Stimulated activated CD4-positive, alpha-beta T cell treated with anti-CD3 and anti-CD28 coated beads, Interleukin-1b, Interleukin-23, amount 100 ng/mL, for 48 hours (primary cell): ENCODE data around the gene LIN54.
A peak's percentile ranks its signal among the peaks of the same experiment; 100 is the strongest.
"Not testable (repeated sequence)": the region's sequence is repeated elsewhere in the genome, so short reads cannot be mapped to it uniquely, and the experiment has no call there.

ENCODE experiments used
- DNase-seq: peaks from one replicate; pipeline ENCODE4 v3.0.0-alpha.2; 2020

LIN54 gene

GRCh38 chr4:83012200-83012686 is 1.6 kb upstream of the LIN54 start:
- peak; percentile 46 for DNase-seq

GRCh38 chr4:83011689-83012199 is 1.1 kb upstream of the LIN54 start:
- DNase-seq = no peak

DNA sequence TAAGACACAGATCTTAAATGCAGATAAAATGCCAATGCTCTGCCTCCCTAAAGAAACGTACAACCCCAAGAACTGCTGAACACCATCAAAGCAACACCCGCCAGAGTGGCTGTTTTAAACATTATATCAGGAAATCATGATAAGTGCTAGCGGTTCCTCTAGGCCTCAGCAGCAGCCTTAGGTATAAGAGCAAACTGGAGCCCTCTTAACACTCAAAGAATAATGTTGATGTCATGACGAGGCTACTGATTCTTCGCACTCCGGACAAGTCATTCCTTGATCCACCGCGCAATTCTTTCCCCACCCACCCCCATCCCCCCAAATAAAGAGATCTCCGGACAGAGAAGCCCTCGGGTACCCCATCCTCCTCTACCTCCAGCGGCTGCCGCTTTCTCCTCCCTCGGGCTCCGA is 507 bp downstream of the LIN54 start:
- DNase-seq = no peak

DNA sequence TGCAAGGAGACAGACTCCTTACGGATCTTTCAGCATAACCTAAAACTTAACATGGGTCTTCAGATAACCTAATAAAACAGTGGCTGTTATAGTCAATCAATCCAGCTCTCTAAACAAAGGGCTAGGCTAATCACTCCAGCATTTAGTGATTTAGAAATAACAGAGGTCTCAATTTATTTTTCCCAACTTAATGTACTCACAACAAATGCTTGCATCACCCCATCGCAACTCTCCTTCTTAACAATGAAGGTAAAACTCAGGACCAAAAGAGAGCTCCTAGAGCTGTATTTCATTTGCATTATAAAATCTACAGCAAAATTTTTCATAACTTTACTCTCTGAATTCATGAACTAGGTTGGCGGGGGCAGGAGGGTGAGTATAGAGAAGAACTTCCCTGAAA is 1.1 kb downstream of the LIN54 start:
- DNase-seq = no peak

DNA sequence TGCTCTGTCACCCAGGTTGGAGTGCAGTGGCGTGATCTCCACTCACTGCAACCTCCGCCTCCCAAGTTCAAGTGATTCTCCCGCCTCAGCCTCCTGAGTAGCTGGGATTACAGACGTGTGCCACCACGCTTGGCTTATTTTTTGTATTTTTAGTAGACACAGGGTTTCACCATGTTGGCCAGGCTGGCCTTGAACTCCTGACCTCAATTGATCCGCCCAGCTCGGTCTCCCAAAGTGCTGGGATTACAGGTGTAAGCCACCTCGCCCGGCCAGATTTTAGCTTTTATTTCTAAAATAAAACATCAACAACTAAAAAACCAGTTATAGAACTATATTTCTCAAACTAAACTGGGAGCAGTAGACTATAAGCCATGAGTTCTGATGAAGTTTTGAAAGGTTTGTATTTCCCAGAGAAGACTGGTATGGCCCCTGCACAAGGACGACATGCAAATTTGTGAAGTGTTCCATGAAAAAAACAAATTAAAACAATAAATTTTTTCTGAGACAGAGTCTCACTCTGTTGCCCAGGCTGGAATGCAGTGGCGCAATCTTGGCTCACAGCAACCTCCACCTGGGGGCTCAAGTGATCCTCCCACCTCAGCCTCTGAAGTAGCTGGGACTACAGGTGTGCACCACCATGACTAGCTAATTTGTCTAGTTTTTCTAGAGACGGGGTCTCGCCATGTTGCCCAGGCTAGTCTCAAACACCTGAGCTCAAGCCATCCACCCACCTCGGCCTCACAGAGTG is 7.4 kb downstream of the LIN54 start:
- DNase-seq = not testable (repeated sequence)

DNA sequence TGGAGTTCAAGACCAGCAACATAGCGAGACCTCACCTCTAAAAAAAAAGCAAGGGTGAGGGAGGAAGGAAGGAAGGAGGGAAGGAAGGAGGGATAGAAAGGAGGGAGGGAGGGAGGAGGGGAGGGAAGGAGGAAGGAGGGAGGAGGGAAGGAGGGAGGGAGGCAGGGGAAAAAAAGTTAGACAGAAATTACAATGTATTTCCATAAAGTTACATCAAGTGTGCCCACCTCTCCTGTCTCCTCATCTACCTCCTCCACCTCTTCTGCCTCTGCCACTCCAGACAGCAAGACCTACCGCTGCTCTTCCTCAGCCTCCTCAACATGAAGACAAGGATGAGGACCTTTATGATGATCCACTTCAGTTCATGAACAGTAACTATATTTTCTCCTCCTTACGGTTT is 8.3 kb downstream of the LIN54 start:
- no peak for DNase-seq

- DNase-seq = no peak
These were observed 11.7 kb downstream of the LIN54 start for GRCh38 chr4:82998898-82999297.

GRCh38 chr4:82994834-82995233 is 15.8 kb downstream of the LIN54 start:
- DNase-seq = no peak

DNA sequence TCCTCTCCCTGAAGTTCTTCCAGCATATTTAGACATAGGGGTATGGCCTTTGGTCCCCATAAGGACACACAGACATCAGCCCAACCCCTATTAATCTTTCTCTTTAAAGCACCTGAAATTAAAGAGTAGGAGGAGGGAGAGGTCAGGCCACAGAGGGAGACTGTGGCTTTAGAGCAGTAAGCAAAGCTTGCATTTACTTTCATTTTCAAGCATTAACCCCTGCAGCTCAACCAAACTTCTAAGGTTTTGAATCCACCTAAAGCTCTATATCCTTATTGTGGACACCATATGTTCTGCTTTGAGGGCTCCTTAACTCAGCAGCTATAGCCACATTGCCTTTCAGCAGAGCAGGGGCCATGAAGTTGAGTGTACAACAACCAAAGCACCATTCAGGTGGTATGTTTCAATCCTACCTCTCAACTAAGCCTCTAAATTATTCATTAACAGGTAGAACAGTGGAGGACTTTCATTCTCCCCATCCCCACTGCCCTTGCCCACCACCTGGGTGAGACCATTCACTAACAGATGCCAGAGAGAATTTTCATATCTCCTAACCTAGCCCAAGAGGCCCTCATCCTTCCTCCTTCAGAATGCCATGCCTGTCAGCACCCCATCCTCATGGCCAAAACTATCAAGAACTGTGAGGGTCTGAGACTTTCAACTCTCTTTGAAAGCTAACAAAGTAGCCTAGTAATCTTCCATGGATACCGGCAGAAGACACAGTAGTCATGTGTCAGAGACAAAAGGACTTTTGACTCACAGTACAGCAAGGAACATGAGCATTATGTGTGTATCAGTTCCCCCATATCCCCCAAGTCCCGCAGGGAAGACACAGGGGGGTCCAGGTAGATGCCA is 20.8 kb downstream of the LIN54 start:
- no peak for DNase-seq

DNA sequence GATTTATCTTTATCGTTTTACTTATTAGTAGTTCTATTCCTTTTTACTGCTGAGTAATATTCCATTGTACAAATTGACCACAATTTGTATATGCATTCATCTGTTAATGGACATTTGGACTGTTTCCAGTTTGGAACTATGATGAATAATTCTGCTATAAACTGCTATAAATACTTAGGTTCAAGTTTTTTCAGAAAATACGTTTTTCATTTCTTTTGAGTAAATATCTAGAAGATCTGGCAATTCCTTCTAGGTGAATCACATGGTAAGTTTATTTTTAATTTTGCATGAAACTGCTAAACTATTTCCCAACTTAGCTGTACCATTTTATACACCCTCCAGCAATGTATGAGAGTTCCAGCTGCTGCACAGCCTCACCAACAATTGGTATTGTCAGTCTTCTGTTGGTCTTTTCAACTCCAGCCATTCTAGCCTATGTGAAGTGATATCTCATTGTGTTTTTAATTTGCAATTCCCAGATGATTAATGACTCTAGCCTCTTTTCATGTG is 22.2 kb downstream of the LIN54 start:
- DNase-seq = no peak

- not testable (repeated sequence) for DNase-seq
These were observed 23.1 kb downstream of the LIN54 start for GRCh38 chr4:82987519-82987918.

- DNase-seq = peak; percentile 3
These were observed 26.2 kb downstream of the LIN54 start for GRCh38 chr4:82984459-82984858.

DNA sequence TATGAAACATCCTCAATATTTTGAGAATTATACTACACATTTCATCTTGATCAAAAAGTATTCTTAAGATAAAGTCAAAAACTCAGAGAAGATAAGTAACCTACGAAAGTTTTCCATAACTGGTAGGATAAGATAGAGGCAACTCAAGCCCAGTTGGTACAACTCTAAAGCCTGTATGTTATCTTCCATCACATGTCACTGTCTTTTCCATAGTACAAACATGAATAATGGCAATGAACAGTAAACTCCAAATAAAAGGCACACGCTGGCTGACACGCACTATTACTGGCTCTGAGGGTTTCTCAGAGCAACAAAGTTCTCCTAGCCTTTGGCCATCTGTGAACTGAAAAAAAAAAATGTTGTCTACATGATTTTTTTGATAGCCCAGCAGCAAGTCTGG is 27.2 kb downstream of the LIN54 start:
- no peak for DNase-seq

GRCh38 chr4:82981138-82981537 is 29.5 kb downstream of the LIN54 start:
- DNase-seq = no peak

DNA sequence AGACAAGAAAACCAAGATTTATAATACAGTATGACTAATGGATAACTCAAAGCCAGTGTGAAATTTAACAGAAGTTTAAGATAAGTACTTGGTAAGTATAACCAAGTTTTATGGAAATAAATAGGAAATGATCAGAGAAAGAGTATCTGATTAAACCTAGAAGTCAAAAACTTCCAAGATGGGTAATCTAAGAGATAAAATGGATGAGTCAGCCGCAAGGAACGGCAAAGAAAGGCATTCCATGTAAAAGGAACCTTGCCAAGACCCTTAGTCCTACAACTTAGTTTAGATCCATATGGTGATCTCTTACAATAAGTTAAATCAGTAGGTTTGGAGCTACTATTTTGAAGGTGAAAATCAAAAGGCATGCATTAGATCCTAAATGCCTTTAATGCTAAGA is 34.8 kb downstream of the LIN54 start:
- DNase-seq = no peak

DNA sequence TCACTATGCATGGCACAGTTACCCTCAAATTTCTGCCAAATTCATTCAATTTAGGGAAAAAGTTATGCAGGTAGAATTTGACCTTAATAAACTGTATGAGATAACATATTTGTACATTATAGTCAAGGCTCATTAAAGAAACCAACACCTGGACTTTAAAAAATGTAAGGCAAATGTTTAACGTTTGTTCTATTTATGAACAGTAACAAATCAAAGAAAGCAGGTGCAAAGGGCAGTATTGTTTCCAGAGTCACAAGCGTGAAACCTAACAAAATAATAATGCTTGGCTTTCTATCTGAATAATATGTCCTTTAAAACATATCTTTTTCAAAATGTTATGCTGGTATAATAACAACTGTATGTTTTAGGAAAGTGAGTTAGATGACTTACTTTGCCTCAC is 41.2 kb downstream of the LIN54 start:
- no peak for DNase-seq

DNA sequence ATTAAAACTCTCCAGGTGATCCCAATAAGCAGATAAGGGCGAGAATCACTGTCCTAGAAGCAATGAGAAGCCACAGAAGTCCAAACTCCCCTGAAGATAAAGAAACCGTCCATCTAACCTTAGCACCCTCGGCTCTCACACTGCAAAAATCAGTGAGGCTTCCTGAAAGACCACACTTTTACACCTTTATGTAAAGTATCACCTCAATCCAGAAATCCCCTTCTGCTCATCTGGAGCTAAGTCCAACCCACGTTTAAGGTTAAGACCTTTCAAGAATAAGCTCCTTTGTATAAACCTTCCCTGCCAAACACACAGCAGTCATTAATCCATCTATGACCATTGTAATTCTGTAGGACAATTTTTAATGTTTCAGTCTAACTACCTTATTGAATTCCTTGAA is 41.7 kb downstream of the LIN54 start:
- no peak for DNase-seq

DNA sequence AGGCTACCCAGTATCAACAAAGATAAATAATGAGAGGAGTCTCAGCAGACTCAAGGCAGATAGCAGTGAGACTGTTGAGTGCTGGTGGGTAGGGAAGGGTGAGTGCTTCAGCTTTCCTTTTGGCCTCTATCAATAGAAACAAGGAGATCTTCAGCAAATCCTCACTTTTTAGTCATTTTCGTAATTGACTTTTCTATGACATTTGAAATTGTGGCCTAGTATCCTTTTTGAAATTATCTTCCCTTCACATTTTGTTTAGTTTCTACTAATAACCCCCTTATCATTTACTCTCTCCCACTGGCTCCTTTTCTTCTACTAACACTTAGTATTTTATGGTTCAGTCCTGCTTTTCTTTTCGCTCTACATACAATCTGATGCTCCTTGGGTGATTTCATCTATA is 44.9 kb downstream of the LIN54 start:
- no peak for DNase-seq

- no peak for DNase-seq
These were observed 53.6 kb downstream of the LIN54 start for GRCh38 chr4:82957045-82957444.

GRCh38 chr4:82954212-82954611 is 56.4 kb downstream of the LIN54 start:
- DNase-seq = no peak

- DNase-seq = no peak
These were observed 59.4 kb downstream of the LIN54 start for GRCh38 chr4:82951196-82951595.

- DNase-seq = no peak
These were observed 61.9 kb downstream of the LIN54 start for GRCh38 chr4:82948647-82949204.

- DNase-seq = no peak
These were observed 63.1 kb downstream of the LIN54 start for GRCh38 chr4:82947498-82947897.
